ENCODE results near the gene NTNG1. TPM values are rescaled to one million over a fixed set of nuclear protein-coding genes. Genes with fewer than 3 reads are reported as not detected.

Gene NTNG1
- total and polyA plus RNA-seq, 2 of the 13 experiments (the other 11 are each of a cell fraction or from before 2014, with no cell fraction given), result not detected

- TF ChIP-seq ZBTB40 (IDR thresholded peaks at IDR 0.05) (no peak), ZBTB40 (CRISPR knock-in tag; IDR thresholded peaks at IDR 0.05) (no peak), TFAP4 (IDR thresholded peaks at IDR 0.05; ENCODE audit: borderline replicate concordance, low read depth) (no peak), ZFX (CRISPR knock-in tag; IDR thresholded peaks at IDR 0.05; ENCODE audit: low read depth) (no peak), ZNF674 (CRISPR knock-in tag; IDR thresholded peaks at IDR 0.05; ENCODE audit: low read depth) (no peak), RORA (CRISPR knock-in tag; IDR thresholded peaks at IDR 0.05) (no peak), ZNF629 (CRISPR knock-in tag; conservative IDR thresholded peaks at IDR 0.05) (no peak), ZBTB34 (CRISPR knock-in tag; IDR thresholded peaks at IDR 0.05) (no peak), GATA4 (IDR thresholded peaks at IDR 0.05; ENCODE audit: borderline replicate concordance, low read depth) (no peak), ZNF839 (CRISPR knock-in tag; IDR thresholded peaks at IDR 0.05; ENCODE audit: borderline replicate concordance) (no peak), ERF (CRISPR knock-in tag; IDR thresholded peaks at IDR 0.05) (peak; percentile 58; the same call in 1 of the 2 replicates), ZNF17 (CRISPR knock-in tag; IDR thresholded peaks at IDR 0.05) (no peak), SP140L (CRISPR knock-in tag; IDR thresholded peaks at IDR 0.05; ENCODE audit: borderline replicate concordance) (no peak), SOX5 (CRISPR knock-in tag; IDR thresholded peaks at IDR 0.05; ENCODE audit: borderline replicate concordance) (peak; percentile 49; the same call in 1 of the 2 replicates), ZFP36L1 (CRISPR knock-in tag; IDR thresholded peaks at IDR 0.05) (no peak)
- TF ChIP-seq, protein P1, sequence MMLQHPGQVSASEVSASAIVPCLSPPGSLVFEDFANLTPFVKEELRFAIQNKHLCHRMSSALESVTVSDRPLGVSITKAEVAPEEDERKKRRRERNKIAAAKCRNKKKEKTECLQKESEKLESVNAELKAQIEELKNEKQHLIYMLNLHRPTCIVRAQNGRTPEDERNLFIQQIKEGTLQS (CRISPR knock-in tag; IDR thresholded peaks at IDR 0.05), result no peak
Observed at GRCh38 chr1:107430540-107431228, 289.8 kb downstream of the NTNG1 start (continued).
